Astrocyte of the spinal cord (primary cell): ENCODE measurements around the gene NSDHL.

Experiments
- DNase-seq: peaks from one replicate; pipeline ENCODE4 v3.0.0; 2011; ENCODE audit warnings: low read depth, low spot score
- H3K4me3 ChIP-seq: 2 replicates; pipeline ENCODE4 v1.5.1; 2011; ENCODE audit warnings: low read depth, mild to moderate bottlenecking, low read length, moderate library complexity
- in situ Hi-C: cut with HindIII; loops from 2 replicates; pipeline ENCODE4 v1.10.0; 2017; ENCODE audit warnings: low sequenced_read_pairs
- TF ChIP-seq, protein P1 (sequence below): IDR thresholded peaks from 2 replicates; pipeline ENCODE4 v1.5.1; 2012; ENCODE audit warnings: low read depth, mild to moderate bottlenecking, low read length, inconsistent platforms

Gene NSDHL

DNA sequence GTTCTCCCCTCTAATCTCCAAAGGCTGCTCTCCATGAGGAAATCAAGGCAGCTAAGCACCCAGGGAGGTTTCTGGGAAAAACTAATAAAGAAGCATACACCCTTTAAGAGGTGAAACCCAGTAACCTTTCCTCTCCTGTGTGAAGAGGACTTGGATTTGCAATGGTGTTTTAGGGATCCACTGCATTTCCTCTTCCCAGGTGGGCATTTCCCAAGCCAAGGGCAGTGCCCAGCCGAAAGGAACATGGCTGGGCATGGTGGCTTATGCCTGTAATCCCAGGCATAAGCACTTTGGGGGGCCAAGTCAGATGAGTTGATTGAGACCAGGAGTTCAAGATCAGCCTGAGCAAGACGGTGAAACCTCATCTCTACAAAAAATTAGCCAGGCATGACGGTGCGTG is 61.6 kb downstream of the NSDHL start:
- no peak for DNase-seq
- in situ Hi-C loops: no loop called here
- H3K4me3 ChIP-seq: no peak overlapping the region
- TF ChIP-seq, protein P1, sequence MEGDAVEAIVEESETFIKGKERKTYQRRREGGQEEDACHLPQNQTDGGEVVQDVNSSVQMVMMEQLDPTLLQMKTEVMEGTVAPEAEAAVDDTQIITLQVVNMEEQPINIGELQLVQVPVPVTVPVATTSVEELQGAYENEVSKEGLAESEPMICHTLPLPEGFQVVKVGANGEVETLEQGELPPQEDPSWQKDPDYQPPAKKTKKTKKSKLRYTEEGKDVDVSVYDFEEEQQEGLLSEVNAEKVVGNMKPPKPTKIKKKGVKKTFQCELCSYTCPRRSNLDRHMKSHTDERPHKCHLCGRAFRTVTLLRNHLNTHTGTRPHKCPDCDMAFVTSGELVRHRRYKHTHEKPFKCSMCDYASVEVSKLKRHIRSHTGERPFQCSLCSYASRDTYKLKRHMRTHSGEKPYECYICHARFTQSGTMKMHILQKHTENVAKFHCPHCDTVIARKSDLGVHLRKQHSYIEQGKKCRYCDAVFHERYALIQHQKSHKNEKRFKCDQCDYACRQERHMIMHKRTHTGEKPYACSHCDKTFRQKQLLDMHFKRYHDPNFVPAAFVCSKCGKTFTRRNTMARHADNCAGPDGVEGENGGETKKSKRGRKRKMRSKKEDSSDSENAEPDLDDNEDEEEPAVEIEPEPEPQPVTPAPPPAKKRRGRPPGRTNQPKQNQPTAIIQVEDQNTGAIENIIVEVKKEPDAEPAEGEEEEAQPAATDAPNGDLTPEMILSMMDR: no peak

DNA sequence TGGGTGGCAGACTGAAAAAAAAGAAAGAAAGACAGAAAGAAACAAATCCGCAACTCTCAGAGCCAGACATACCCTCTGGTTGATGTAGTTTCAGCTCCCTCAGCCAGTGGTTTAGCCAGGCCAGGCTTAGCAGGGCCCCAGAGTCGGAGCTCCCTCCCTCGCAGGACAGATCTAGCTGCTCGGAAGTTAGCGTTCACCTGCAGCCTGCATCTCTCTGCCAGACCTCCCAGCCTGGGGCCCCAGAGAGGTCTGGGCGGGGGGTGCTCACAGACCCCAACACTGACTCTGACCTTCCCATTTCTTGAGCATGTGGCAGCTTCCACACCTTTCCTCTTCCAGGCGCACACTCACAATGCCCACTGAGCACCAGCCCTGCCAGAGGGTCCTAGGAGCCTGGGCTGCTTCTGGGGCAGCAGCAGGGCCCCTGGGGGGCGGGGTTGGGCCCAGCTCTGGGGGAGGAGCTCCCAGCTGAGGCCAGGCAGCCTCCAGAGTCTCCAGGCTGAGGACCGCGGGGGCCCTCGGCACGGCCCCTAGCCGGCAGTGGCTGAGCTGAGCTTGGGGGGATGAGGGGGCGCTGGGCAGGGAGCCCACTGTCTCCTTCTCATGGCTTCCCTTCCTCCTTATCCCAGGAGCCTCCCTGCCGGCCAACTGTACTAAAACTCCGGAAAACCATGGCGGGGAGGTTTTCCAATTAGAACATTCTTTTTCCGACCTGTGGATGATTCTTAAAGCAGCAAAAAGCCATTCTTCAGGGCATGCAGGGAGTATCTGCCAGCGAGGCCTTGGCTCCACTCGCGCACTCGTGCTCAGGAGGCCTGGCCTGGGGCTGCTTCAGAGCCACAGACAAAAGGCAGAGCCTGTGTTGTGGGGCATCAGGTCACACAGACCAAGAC is 62.4 kb downstream of the NSDHL start:
- TF ChIP-seq, protein P1: no peak
- in situ Hi-C loops: no loop called here
- no peak overlapping the region for H3K4me3 ChIP-seq
- DNase-seq: no peak

DNA sequence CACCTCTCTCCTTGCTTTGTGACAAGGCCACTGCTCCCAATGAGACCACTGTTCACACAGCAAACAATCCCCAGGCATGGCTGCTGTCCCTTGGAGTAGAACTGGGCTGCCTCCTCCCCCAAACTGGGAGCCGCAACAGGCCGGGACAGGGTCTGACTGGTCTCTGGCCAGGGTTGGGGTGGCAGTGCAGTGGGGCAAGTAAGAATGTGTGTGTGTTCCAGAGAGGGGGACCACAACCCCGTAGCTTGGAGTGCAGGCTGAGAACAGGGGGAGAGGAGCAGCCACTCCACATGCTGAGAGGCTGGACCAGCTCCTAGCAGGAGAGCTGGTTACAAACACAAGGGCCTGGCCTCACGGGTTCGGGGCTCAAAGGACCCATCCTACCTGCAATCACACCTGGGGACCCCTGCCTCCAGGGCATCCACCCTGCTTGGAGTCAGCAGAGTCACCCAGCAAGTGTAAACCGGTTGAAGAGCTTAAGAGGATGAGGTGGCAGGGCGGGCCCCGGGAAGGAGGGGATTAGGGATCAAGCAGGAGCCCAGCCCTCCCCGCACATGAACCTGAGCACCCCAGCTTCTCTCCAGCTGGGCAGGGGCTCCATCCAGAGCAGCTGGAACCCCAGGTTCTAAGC is 63.2 kb downstream of the NSDHL start:
- no peak overlapping the region for H3K4me3 ChIP-seq
- no peak for DNase-seq
- TF ChIP-seq, protein P1: no peak
- in situ Hi-C loops: no loop called here

DNA sequence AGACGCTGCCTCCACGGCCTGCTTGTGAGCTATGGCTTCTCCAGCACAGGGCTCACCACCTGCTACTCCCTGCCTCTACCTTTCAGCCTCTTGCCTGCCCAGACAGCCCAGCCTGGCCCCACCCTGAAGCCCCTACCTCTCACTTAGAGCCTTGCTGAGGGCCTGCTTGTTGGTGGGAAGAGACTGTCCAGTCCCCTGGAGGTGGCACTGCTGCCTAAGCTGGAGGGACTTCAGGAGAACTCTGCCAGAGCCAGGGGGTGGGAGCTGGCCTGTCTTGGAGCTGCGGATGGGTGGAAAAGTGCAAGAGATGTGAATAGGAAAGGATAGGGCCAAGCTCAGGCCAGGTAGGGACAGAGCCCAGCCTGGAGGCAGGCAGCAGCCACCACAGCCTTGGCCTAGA is 64.3 kb downstream of the NSDHL start:
- in situ Hi-C loops: no loop called here
- H3K4me3 ChIP-seq: no peak overlapping the region
- TF ChIP-seq, protein P1: no peak
- no peak for DNase-seq

DNA sequence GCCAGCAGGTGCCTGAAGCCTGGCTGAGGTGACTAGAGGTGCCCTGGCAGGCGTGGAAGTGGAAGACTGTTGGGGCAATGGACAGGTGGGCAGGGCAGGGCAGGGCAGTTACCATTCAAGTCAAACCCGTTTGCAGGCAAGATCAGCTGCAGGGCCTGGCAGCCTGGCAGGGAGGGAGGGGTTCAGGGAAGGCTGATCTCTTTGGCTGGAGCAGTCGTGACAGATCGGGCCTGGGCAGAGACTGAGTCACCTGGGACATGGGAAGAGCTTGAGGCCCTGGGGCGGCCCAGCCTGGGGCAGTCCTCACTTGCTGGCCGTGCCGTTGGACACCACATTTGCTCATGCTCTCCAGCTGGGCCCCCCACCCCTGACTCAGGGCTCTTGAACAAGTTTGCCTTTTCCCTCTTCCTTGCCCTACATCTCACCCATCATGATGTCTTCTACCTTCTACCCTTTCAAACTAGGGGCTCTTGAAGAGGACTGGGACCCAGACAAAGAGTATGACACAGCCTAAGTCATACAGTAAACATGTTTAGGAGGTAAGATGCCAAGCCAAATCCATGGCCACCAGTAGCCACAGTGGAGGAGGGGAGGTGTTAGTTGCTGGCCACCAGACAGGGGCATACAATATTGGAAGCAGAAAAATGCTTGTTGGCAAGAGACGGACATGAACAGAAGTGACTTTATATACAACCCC is 65.0 kb downstream of the NSDHL start:
- DNase-seq: no peak
- TF ChIP-seq, protein P1: no peak
- no peak overlapping the region for H3K4me3 ChIP-seq
- in situ Hi-C loops: no loop called here

DNA sequence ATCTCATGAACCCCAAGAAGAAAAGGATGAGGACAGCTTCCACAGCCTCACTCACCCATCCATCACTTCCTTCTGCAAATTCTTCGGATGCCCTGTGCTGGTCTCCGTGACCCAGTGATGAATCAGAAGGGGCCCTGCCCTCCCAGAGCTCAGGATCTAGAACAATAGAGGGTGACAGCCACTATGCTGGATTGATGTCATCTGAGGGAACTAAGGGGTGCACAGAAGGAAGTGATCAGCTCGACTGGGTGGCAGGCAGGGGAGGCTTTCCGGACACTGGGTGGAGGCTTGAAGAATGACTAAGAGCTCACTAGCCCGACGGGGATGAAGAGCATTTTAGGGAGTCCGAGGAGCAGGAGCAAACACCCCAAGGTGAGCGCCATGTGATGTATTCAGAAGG is 65.6 kb downstream of the NSDHL start:
- no peak for DNase-seq
- no peak overlapping the region for H3K4me3 ChIP-seq
- TF ChIP-seq, protein P1: no peak
- in situ Hi-C loops: no loop called here
